Stimulated activated CD4-positive, alpha-beta T cell treated with anti-CD3 and anti-CD28 coated beads, Interleukin-2, amount 100 ng/mL, for 4 hours (primary cell): ENCODE results near the gene GREM2.

Experiments used
- DNase-seq: peaks from one replicate; pipeline ENCODE4 v3.0.0-alpha.2; 2020; ENCODE audit warnings: low read depth

GREM2 gene

GRCh38 chr1:240611619-240612480 lies at the start of gene GREM2:
GREM2 (minus strand) TSS chr1:240612155; CDS start chr1:240493475, 118,680 bp downstream.
- peak; percentile 3 for DNase-seq

- DNase-seq, result no peak
Measured at GRCh38 chr1:240658312-240658960, 46.5 kb upstream of the GREM2 start.

GRCh38 chr1:240656531-240656930 lies 44.6 kb upstream of the GREM2 start:
- DNase-seq, result no peak

GRCh38 chr1:240652961-240653409 lies 41.0 kb upstream of the GREM2 start:
- no peak for DNase-seq

GRCh38 chr1:240652549-240652948 lies 40.6 kb upstream of the GREM2 start:
- DNase-seq, result no peak

- no peak for DNase-seq
Measured at GRCh38 chr1:240650877-240651276, 38.9 kb upstream of the GREM2 start.

DNA sequence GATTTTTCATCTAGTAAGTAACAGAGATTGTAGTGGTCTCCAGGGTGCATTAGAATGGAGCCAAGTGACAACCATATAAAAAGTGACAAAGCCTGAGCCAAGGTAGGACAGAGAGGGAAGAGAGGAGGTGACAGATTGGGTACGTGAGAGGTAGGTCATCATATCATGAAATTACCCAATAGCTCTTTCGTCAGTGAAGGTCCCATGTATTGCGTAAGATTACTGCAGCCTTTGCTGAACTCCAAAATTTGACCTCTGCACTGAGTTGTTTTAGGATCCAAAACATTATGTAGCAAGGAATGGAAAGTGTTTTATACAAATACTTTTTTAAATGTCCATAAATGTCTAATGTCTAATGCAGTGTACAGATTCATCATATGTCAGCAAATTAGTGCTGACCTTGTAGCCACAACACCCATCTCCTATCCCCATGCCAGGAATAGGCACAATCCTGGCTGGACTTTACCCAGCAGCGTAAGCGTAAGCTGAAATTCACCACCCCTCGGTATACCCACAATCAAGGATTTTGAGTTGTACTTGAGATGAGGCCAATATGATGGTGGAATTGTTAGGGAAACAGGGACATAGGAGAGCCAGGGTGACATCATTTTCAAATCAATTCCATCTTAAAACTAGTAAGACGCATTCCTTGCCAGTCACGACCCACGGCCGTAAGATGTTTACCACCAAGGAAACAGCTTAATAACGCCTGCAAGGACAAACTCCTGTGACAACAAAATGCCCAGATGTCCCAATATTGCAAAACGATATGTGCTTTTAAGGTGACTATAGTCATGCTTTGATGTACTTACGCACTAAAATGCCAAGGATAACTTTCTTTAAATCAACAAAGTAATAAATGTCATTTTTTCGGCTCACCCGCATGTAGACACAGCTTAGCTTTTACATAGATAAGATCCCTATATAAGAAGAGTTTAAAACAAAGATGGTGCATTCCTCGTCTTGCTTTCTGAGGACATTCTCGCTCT lies 38.1 kb upstream of the GREM2 start:
- DNase-seq, result no peak

DNA sequence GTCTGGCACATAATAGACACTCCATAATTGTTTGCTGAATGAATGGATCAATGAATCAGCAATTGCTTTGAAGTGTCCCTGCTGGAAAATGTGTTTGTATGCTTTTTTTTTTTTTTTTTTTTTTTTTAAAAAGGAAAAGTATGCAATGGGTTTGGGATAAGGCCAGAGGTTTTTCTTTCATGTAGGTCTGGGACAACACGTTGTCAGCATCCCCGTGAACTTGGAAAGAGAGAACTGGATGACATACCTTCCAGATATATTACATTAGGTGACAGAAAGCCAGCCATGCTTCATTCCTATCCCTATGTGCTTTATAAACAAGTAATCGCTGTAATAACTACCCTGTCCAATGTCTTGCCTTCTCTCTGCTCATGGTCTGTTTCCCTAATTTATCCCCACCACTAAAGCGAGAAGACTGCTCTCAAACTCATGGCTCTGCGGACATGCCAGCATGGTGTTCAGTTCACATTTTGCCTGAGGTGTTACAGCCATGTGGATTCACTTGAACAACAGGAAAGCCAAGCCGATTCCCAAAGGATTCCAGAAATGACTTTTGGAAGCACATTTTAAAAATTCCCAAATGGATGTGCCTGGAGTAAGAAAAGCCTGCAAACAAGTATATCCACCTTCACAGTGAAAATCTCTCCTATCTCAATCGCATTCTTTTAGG lies 34.8 kb upstream of the GREM2 start:
- no peak for DNase-seq

- no peak for DNase-seq
Measured at GRCh38 chr1:240644732-240645131, 32.8 kb upstream of the GREM2 start.

DNA sequence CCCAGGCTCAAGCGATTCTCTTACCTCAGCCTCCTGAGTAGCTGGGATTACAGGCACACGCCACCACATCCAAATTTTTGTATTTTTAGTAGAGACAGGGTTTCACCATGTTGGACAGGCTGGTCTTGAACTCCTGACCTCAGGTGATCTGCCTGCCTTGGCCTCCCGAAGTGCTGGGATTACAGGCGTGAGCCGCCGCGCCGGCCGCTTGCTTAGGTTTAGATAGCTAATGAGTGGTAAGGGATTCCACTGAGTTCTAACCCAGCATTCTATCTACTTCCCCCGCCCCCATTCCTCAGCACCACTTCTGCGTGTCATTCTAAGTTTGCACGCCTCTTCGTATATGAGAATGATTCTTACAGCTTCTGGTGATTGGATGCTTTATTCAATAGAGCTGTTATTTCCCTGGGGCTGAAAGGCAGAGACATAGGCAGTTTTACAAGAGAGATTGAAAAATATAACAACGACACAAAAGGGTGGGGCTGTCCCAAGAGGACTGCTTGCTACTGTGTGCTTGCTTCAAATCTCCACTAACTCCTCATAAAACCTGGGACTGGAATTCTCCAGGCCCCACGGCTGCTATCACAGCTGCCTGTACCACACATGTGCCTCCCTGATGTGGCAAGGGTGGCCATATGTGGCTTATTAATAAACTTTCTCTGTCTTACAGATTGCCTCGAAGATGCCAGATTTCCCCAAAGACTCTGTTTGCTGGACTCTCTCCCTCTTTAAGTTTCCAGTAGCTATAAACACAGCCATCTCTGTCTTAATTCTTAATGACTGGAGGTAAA lies 23.7 kb upstream of the GREM2 start:
- no peak for DNase-seq

GRCh38 chr1:240630409-240630808 lies 18.5 kb upstream of the GREM2 start:
- DNase-seq, result no peak

DNA sequence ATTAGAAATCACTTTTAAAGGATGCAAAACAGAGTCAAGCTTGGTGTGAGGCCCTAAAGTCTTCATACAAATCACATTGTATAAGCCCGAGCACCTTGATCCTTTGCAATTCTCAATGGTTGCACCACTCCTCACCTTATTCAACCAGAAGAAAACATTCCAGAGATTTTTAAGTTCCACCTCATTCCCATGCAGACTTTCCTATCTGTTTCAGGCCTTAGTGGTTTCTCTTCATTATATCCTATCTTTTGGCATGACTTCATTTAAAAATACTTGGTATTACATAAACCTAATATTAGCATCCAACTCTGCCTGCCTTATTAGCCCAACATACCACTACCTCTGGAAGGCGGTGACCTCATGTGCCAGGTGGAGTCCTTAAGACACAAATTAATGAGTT lies 9.3 kb upstream of the GREM2 start:
- DNase-seq, result no peak

- DNase-seq, result no peak
Measured at GRCh38 chr1:240619906-240620621, 8.1 kb upstream of the GREM2 start.

- no peak for DNase-seq
Measured at GRCh38 chr1:240619357-240619756, 7.4 kb upstream of the GREM2 start.

DNA sequence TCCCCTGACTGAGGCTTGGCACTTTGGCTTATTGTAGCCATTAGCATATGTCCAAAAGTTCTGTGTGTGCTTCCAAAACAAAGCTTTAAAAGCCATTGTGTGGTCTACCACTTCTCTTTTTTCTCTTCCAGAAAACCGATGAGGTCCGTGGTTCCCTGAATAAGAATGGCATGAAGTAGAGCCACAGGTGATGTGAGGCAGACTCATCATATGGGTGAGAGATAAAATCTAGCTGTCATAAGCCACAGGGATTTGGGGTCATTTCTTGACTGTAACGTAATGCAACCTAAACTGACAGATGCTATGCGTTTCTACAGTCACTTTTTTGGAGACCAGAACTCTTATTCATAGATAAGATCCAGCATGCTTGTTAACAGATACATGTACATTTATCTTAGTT lies 7.0 kb upstream of the GREM2 start:
- no peak for DNase-seq

GRCh38 chr1:240616018-240616417 lies 4.1 kb upstream of the GREM2 start:
- no peak for DNase-seq

- no peak for DNase-seq
Measured at GRCh38 chr1:240613356-240614142, 1.6 kb upstream of the GREM2 start.

DNA sequence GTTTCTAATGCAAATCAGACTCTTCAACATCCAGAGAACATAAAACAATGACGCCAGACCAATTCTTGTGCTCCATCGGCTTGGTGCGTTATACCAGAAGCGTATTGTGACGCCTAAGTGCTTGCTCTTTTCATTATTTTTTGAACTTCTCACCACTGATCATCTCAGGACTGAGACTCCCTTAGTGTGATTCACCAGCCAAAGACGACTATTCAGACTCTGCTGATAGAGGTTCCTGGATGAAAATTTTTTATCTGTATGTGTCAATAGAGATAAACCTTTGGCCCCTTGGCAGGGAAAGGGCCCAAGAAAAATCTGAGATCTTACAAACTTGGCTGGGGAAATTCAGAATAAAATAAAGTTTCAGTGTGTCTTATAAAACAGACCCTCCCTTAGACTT lies 856 bp upstream of the GREM2 start:
- DNase-seq, result no peak

GRCh38 chr1:240611228-240611618 lies 732 bp downstream of the GREM2 start:
- no peak for DNase-seq
